ENCODE results near the gene FAM118A. TPM values are rescaled to one million over a fixed set of nuclear protein-coding genes. Genes with fewer than 3 reads are reported as not detected.
"Not testable (repeated sequence)": the region's sequence is repeated elsewhere in the genome, so short reads cannot be mapped to it uniquely, and the experiment has no call there.

Gene FAM118A
- polyA plus RNA-seq, 1 donor: 72.0 TPM

DNA sequence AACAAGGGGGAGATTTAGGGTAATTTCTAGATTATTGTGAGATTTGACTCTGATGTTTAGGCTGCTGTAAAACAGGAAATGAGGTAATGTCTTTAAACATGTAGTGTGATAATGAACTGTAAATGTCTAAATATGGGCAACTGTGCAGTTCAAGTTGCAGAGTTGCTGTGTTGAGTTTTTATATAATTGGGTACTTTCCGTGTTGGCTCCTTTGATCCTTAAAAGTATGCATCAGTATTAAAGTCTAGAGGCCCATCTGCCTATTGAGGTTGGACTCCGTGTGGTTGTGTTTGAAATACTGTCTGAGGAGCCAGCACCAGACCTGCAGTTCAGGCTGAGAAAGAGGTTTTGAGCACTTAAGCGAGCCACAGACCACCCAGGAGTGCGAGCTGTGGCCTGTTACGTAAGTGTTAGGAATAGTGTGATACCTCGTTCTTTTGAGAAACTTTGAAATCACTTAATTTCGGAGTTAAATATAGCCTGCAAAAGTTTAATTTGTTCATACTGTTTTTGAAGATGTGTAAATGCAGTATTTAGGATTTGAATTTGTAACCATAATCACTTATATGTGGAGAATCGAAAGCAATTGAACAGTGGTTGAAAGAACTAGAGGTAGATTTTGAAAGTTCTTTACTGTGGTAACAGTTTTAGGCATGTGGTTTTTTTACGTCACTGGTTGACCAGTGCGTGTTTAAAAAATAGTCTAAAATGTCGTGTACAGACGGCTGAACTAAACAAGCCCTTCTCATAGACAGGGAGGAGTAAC lies 9.0 kb downstream of the FAM118A start:
- H3K27ac ChIP-seq (ENCODE audit: low read length): peak overlapping the region; percentile 64
- no peaks in the 10 kb centered on the region for H3K9me3 ChIP-seq (ENCODE audit: control insufficient read depth, low read depth, low read length)
- no peak overlapping the region for H3K4me3 ChIP-seq (ENCODE audit: low read length)
- WGBS (ENCODE audit: insufficient coverage, low lambda C conversion rate): 90% methylated on average over 3 of the region's 12 CpGs
- H3K4me1 ChIP-seq (ENCODE audit: control insufficient read depth, insufficient read depth, low read length): peaks cover 28% of the 10 kb centered on the region
- no peak for DNase-seq
- H3K36me3 ChIP-seq (ENCODE audit: control insufficient read depth, insufficient read depth, low read length): peaks cover 20% of the 10 kb centered on the region
- H3K27me3 ChIP-seq (ENCODE audit: control insufficient read depth, insufficient read depth, low read length): no peaks in the 10 kb centered on the region

DNA sequence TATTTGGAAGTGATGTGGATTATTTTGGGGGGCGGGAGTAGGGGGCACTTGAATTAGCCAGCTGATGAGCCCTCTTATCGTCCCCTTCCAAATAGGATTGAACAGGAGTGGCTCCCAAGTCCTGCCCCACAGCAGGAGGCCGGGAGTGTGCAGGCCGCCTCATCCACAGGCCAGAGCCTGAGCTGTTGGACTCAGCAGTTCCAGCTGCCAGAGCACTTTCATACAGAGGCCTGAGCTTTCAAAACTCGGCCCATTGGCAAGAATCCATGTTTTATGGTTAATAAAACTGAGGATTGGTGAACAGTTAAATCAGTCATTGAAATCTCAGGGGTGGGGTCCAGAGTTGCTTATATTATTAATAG lies 9.6 kb downstream of the FAM118A start:
- H3K4me3 ChIP-seq (ENCODE audit: low read length): no peak overlapping the region

DNA sequence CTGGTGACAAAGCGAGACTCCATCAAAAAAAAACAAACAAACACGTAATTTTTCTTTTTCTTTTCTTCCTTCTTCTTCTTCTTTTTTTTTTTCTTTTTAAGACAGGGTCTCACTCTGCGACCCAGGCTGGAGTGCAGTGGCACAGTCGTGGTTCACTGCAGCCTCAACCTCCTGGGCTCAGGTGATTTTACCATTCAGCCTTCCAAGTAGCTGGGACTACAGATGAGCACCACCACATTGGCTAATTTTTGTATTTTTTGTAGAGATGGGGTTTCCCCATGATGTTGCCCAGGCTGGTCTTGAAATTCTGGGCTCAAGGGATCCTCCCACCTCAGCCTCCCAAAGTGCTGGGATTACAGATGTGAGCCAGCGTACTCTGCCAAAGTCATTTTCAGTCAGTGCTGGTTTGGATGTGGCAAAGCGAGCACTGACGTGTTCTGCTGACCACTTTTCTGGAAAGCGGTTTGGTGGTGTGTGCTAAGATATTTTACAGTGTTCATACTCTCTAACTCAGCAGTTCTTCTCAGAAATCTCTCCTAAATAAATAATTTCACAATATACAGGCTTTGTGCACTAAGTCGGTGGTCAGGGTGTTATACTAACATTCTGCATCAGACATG lies 10.7 kb downstream of the FAM118A start:
- WGBS (ENCODE audit: insufficient coverage, low lambda C conversion rate): 100% methylated on average over 2 of the region's 9 CpGs
- H3K4me1 ChIP-seq (ENCODE audit: control insufficient read depth, insufficient read depth, low read length): peaks cover 15% of the 10 kb centered on the region
- H3K27ac ChIP-seq (ENCODE audit: low read length): no peak overlapping the region

More for the DNA sequence above, 9.6 kb downstream of the FAM118A start:
- peak in 1 of 2 donors; percentile 31 for DNase-seq
- Histone ChIP-seq H3K27ac (ENCODE audit: low read length) (peak overlapping the region; percentile 64), H3K4me1 (ENCODE audit: control insufficient read depth, insufficient read depth, low read length) (peaks cover 23% of the 10 kb centered on the region), H3K27me3 (ENCODE audit: control insufficient read depth, insufficient read depth, low read length) (no peaks in the 10 kb centered on the region), H3K9me3 (ENCODE audit: control insufficient read depth, low read depth, low read length) (no peaks in the 10 kb centered on the region), H3K36me3 (ENCODE audit: control insufficient read depth, insufficient read depth, low read length) (peaks cover 26% of the 10 kb centered on the region)
- no CpG with 5 or more reads among the region's 5 CpGs for WGBS (ENCODE audit: insufficient coverage, low lambda C conversion rate)

DNA sequence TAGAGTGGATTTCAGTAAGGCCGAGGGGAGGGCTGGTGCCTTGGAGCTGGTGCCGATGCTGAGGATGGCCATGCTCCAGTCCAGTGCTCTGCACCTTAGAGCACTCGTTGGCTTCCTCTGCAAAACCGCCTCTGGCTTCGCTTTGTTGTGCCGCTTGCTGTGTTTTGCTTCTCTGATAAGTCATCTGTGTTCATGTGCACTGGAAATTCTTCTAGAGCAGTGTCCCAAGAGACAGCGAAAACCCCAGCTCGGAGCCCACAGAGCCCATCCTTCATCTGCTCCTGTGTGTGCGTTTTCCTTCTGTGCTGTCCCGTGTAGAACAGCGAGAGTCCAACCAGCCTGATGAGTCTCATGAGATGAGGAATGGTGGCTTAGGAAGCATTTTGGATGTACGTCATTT lies 12.1 kb downstream of the FAM118A start:
- Histone ChIP-seq H3K27ac (ENCODE audit: low read length) (no peak overlapping the region), H3K4me3 (ENCODE audit: low read length) (no peak overlapping the region), H3K4me1 (ENCODE audit: control insufficient read depth, insufficient read depth, low read length) (peaks cover 15% of the 10 kb centered on the region), H3K27me3 (ENCODE audit: control insufficient read depth, insufficient read depth, low read length) (no peaks in the 10 kb centered on the region), H3K36me3 (ENCODE audit: control insufficient read depth, insufficient read depth, low read length) (peaks cover 44% of the 10 kb centered on the region), H3K9me3 (ENCODE audit: control insufficient read depth, low read depth, low read length) (no peaks in the 10 kb centered on the region)
- DNase-seq: no peak
- no CpG with 5 or more reads among the region's 12 CpGs for WGBS (ENCODE audit: insufficient coverage, low lambda C conversion rate)

More for the DNA sequence above, 10.7 kb downstream of the FAM118A start:
- no peaks in the 10 kb centered on the region for H3K9me3 ChIP-seq (ENCODE audit: control insufficient read depth, low read depth, low read length)
- H3K36me3 ChIP-seq (ENCODE audit: control insufficient read depth, insufficient read depth, low read length): peaks cover 37% of the 10 kb centered on the region
- H3K27me3 ChIP-seq (ENCODE audit: control insufficient read depth, insufficient read depth, low read length): no peaks in the 10 kb centered on the region
- no peak for DNase-seq
- no peak overlapping the region for H3K4me3 ChIP-seq (ENCODE audit: low read length)

DNA sequence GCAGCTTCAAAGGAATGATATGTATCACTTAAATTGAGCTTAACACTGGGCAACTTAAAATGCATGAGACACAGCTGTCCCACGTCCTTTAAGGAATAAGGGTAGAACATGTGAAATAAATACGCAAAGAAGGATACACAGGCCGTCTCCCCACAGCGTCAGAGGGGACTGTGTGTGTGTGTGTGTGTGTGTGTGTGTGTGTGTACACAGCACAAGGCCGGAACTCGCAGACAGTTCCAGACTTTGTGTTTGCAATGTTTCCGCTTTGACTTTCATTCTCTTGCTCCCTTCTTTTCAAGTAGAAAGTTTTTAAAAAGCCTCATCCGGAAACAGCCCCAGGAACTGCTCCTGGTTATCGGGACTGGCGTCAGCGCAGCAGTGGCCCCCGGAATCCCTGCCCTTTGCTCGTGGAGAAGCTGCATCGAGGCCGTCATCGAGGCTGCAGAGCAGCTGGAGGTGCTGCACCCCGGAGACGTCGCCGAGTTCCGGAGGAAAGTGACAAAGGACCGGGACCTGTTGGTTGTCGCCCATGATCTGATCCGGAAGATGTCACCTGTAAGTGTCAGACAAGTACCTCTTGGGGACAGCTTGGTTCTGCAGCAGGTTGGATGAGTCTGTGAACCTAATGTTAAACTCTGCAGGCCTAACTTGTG lies 13.3 kb downstream of the FAM118A start:
- WGBS (ENCODE audit: insufficient coverage, low lambda C conversion rate): no CpG with 5 or more reads among the region's 24 CpGs
- Histone ChIP-seq H3K4me1 (ENCODE audit: control insufficient read depth, insufficient read depth, low read length) (peaks cover 9% of the 10 kb centered on the region), H3K36me3 (ENCODE audit: control insufficient read depth, insufficient read depth, low read length) (peaks cover 53% of the 10 kb centered on the region), H3K27me3 (ENCODE audit: control insufficient read depth, insufficient read depth, low read length) (no peaks in the 10 kb centered on the region), H3K4me3 (ENCODE audit: low read length) (no peak overlapping the region), H3K27ac (ENCODE audit: low read length) (no peak overlapping the region), H3K9me3 (ENCODE audit: control insufficient read depth, low read depth, low read length) (no peaks in the 10 kb centered on the region)
- DNase-seq: no peak

DNA sequence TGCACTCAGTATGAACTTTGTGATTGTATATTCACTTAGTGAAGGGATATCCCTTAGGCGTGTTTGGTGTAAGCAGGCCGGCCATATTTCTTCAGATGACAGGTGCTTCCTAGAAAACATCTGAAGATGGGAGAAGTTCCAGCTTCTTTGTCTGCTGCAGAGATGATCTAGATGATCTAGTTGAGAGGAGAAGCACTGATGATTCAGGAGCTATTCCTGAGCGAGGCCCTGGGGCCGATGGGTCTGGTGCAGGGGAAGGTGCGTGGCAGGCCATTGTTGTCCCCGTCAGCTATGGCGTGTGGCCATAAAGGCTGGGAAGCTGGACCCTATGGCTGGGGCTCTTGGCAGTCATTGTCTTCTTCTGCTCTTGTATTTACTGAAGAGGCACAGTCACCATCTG lies 14.0 kb downstream of the FAM118A start:
- H3K27ac ChIP-seq (ENCODE audit: low read length): no peak overlapping the region
- DNase-seq: no peak
- H3K36me3 ChIP-seq (ENCODE audit: control insufficient read depth, insufficient read depth, low read length): peaks cover 57% of the 10 kb centered on the region
- no peaks in the 10 kb centered on the region for H3K27me3 ChIP-seq (ENCODE audit: control insufficient read depth, insufficient read depth, low read length)
- H3K9me3 ChIP-seq (ENCODE audit: control insufficient read depth, low read depth, low read length): no peaks in the 10 kb centered on the region
- no CpG with 5 or more reads among the region's 7 CpGs for WGBS (ENCODE audit: insufficient coverage, low lambda C conversion rate)
- H3K4me3 ChIP-seq (ENCODE audit: low read length): no peak overlapping the region
- H3K4me1 ChIP-seq (ENCODE audit: control insufficient read depth, insufficient read depth, low read length): peaks cover 3% of the 10 kb centered on the region

DNA sequence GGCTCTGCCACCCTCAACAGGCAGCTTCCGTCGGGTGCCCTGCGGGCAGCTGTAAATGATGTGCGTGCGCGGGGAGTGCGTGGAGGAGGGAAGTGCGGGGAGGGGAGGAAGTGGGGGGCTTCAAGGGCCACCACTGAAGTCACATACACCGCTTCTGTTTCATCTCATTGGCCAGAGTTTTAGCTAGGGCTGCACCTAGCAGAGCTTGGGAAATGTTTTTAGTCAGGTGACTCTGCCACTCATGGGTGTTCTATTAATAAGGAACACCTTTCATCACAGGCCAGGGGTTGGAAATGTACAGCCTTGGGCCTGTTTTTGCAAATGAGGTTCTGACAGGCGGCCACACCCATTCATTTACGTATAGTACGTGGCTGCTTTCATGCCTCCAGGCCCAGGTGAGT lies 14.6 kb downstream of the FAM118A start:
- DNase-seq: no peak
- H3K27me3 ChIP-seq (ENCODE audit: control insufficient read depth, insufficient read depth, low read length): no peaks in the 10 kb centered on the region
- WGBS (ENCODE audit: insufficient coverage, low lambda C conversion rate): no CpG with 5 or more reads among the region's 12 CpGs
- peaks cover 1% of the 10 kb centered on the region for H3K4me1 ChIP-seq (ENCODE audit: control insufficient read depth, insufficient read depth, low read length)
- peaks cover 61% of the 10 kb centered on the region for H3K36me3 ChIP-seq (ENCODE audit: control insufficient read depth, insufficient read depth, low read length)
- H3K4me3 ChIP-seq (ENCODE audit: low read length): no peak overlapping the region
- no peaks in the 10 kb centered on the region for H3K9me3 ChIP-seq (ENCODE audit: control insufficient read depth, low read depth, low read length)
- no peak overlapping the region for H3K27ac ChIP-seq (ENCODE audit: low read length)

DNA sequence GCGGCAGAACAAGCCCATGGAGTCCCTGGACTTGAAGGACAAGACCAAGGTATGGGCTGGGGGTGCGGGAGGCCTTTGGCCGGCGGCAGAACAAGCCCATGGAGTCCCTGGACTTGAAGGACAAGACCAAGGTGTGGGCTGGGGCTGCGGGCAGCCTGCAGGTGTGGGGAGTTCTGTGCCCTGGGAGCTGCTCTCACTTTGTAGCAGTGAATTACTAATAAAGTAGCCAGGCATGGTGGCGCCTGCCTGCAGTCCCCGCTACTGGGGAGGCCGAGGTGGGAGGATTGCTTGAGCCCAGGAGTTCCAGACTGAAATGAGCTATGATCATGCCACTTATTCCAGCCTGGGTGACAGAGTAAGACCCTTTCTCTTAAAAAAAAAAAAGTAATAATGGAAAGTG lies 18.5 kb downstream of the FAM118A start:
- H3K9me3 ChIP-seq (ENCODE audit: control insufficient read depth, low read depth, low read length); H3K27ac ChIP-seq (ENCODE audit: low read length); H3K27me3 ChIP-seq (ENCODE audit: control insufficient read depth, insufficient read depth, low read length); H3K4me1 ChIP-seq (ENCODE audit: control insufficient read depth, insufficient read depth, low read length); H3K4me3 ChIP-seq (ENCODE audit: low read length); DNase-seq: not testable (repeated sequence)
- no CpG with 5 or more reads among the region's 8 CpGs for WGBS (ENCODE audit: insufficient coverage, low lambda C conversion rate)
- H3K36me3 ChIP-seq (ENCODE audit: control insufficient read depth, insufficient read depth, low read length): peaks cover 80% of the 10 kb centered on the region

DNA sequence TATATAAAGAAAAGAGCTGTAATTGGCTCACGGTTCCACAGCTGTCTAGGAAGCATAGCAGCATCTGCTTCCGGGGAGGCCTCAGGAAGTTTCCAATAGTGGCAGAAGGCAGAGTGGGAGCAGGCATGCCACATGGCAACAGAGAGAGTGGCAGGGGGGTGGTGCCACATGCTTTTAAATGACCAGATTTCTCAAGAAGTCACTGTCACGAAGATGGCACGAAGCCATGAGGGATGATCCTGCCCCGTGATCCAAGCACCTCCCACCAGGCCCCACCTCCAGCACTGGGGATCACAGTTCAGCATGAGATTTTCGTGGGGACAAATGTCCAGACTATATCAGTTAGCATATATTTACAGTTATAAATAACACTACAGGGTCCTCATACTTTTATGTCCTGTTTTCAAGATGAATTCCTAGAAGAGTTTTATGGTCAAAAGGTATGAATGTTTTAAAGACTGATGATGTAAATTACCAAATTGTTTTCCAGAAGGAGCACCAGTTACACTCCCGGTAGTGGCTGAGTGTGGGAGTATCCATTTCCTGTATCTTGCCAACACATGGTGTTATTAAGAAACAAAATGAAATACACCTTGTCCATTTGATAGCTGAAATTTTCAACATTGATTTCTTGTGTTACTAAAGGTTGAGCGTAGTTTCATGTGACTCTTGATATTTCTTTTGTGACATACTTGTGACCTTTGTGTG lies 19.2 kb downstream of the FAM118A start:
- WGBS (ENCODE audit: insufficient coverage, low lambda C conversion rate): 51% methylated on average over 2 of the region's 8 CpGs
- H3K4me3 ChIP-seq (ENCODE audit: low read length): no peak overlapping the region
- H3K4me1 ChIP-seq (ENCODE audit: control insufficient read depth, insufficient read depth, low read length): no peaks in the 10 kb centered on the region
- no peaks in the 10 kb centered on the region for H3K27me3 ChIP-seq (ENCODE audit: control insufficient read depth, insufficient read depth, low read length)
- peaks cover 76% of the 10 kb centered on the region for H3K36me3 ChIP-seq (ENCODE audit: control insufficient read depth, insufficient read depth, low read length)
- DNase-seq: peak in 1 of 2 donors; percentile 81
- H3K27ac ChIP-seq (ENCODE audit: low read length): no peak overlapping the region
- no peaks in the 10 kb centered on the region for H3K9me3 ChIP-seq (ENCODE audit: control insufficient read depth, low read depth, low read length)

DNA sequence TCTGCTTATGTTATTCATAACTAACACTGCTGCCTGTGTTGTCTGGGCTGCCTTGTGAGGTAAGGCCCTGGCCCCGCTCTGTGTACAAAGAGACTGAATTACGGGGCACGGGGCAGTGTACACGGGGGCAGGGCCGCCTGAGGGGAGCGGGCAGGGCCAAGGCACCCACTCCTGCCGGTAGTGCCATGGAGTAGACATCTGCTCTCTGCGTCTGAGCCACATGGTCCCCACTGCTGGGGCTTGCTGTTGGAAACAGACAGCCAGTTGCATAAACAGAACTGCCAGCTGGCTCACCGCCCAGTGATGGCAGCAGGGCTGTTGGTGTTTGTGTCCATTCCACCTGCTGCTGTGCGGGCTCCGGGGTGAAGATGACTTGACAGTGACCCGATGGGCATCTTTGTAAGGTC lies 19.8 kb downstream of the FAM118A start:
- H3K9me3 ChIP-seq (ENCODE audit: control insufficient read depth, low read depth, low read length): no peaks in the 10 kb centered on the region
- H3K27me3 ChIP-seq (ENCODE audit: control insufficient read depth, insufficient read depth, low read length): no peaks in the 10 kb centered on the region
- WGBS (ENCODE audit: insufficient coverage, low lambda C conversion rate): no CpG with 5 or more reads among the region's 12 CpGs
- DNase-seq: peak in 1 of 2 donors; percentile 79
- no peak overlapping the region for H3K4me3 ChIP-seq (ENCODE audit: low read length)
- peaks cover 76% of the 10 kb centered on the region for H3K36me3 ChIP-seq (ENCODE audit: control insufficient read depth, insufficient read depth, low read length)
- H3K27ac ChIP-seq (ENCODE audit: low read length): no peak overlapping the region
- H3K4me1 ChIP-seq (ENCODE audit: control insufficient read depth, insufficient read depth, low read length): no peaks in the 10 kb centered on the region
